Measurements from ENCODE around the gene CDKAL1. TPM values are rescaled to one million over a fixed set of nuclear protein-coding genes. Genes with fewer than 3 reads are reported as not detected.

The CDKAL1 gene
- total RNA-seq, 4 donors from 2014 or later: 15.2 to 17.9 (median 17.1) TPM

DNA sequence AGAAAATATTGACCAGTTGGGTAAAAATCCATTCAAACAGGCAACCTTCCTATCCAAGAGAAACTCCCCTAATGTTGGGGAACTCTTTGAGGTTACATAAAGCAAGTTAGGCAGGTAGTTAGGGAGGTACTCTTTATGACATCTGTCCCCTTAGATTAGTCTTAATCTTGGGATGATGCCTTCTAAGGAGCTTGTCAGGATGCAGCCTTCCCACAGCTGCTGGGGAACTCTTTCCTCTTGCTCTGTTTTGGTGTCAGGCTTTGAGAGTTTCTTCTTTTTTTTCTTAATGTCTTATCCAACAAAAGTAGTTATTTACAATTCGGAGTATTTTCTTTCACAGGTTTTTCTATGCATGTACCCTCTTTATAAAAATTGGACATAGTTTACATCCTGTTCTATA, 194.8 kb downstream of the CDKAL1 start:
- TF ChIP-seq, protein P1, sequence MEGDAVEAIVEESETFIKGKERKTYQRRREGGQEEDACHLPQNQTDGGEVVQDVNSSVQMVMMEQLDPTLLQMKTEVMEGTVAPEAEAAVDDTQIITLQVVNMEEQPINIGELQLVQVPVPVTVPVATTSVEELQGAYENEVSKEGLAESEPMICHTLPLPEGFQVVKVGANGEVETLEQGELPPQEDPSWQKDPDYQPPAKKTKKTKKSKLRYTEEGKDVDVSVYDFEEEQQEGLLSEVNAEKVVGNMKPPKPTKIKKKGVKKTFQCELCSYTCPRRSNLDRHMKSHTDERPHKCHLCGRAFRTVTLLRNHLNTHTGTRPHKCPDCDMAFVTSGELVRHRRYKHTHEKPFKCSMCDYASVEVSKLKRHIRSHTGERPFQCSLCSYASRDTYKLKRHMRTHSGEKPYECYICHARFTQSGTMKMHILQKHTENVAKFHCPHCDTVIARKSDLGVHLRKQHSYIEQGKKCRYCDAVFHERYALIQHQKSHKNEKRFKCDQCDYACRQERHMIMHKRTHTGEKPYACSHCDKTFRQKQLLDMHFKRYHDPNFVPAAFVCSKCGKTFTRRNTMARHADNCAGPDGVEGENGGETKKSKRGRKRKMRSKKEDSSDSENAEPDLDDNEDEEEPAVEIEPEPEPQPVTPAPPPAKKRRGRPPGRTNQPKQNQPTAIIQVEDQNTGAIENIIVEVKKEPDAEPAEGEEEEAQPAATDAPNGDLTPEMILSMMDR (IDR thresholded peaks at IDR 0.05; ENCODE audit: low read depth): no peak

DNA sequence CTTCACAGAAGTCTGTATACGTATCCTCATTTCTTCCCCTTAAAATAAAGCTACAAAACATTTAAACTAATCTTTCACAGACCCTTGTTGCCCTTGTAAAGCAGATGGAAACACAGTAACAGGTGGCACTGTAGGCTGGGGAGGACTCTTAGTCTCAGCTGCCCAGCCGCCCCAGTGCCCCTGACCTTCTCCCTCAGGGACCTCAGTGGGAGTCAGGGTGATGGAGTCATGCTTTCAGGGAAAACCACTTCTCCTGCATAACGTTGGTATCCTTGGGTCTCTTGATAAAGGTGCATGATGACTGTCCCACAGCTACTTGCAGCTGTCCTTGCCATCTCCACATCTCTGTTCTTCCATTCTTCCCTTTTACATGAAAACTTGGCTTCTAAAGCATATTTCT, 198.6 kb downstream of the CDKAL1 start:
- TF ChIP-seq, protein P1 (IDR thresholded peaks at IDR 0.05; ENCODE audit: low read depth): no peak

DNA sequence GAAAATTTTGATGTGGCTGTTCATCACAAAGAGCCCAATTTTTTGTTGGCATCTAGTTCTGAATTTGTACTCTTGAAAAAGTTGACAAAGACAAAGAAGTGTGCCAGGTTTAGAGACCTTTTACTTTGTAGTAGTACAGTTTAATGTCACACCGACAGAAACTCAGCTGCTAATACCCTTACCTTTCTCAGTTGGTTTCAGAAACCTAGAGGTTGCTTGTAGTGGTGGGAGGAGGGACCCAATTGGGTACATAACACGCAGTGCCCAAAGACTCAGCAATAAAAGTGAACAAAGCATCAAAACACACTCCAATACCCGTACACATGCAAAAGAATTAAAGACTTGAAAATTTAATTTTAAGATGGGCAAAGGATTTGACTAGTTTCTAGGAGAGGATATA, 203.7 kb downstream of the CDKAL1 start:
- TF ChIP-seq, protein P1 (IDR thresholded peaks at IDR 0.05; ENCODE audit: low read depth): no peak

DNA sequence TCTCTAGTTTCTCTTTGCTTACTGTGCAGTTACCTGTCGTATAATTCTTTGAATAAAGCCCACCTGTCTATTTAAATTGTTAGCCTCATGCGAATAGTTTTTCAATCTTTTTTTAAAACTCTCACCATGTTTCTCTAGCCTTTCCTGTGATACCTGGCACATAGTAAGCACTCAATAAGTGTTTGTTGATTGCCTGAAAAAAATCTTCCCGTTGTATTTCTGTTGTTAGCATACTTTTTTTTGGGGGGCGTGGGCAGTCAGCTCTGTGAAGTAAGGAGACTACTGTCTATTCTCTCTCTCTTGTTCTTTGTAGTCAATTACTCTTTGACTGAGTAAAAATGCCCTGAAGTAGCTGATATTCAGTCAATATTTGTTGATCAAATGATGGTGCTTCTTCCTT, 205.8 kb downstream of the CDKAL1 start:
- TF ChIP-seq, protein P1 (IDR thresholded peaks at IDR 0.05; ENCODE audit: low read depth): no peak

DNA sequence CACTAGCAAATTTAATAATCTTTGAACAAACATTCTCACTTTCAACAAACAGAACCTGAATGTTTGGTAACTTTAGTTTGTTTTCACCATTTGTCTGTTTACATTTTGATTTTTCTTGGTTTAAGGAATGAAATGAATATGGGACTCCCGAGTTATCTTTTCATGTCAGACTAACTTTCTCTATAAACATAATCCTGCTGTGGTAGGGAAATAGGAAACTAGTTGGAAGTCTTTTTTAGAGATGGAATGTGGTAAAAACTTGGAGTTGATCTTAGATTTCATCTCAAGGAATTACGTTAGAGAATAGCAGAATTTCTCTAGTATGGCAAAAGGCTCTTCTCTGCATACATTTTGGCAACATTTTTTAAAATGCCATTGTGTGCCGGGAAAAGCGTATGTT, 206.5 kb downstream of the CDKAL1 start:
- TF ChIP-seq, protein P1 (IDR thresholded peaks at IDR 0.05; ENCODE audit: low read depth): no peak

DNA sequence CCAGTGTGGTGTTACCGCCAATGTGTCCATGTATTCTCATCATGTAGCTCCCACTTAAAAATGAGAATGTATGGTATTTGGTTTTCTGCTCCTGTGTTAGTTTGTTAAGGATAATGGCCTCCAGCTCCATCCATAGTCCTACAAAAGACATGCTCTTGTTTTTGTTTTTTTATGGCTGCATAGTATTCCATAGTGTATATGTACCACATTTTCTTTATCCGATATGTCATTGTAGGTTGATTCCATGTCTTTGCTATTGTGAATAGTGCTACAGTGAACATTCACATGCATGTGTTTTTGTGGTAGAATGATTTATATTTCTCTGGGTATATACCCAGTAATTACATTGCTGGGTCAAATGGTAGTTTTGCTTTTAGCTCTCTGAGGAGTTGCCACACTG, 207.2 kb downstream of the CDKAL1 start:
- TF ChIP-seq, protein P1 (IDR thresholded peaks at IDR 0.05; ENCODE audit: low read depth): no peak

DNA sequence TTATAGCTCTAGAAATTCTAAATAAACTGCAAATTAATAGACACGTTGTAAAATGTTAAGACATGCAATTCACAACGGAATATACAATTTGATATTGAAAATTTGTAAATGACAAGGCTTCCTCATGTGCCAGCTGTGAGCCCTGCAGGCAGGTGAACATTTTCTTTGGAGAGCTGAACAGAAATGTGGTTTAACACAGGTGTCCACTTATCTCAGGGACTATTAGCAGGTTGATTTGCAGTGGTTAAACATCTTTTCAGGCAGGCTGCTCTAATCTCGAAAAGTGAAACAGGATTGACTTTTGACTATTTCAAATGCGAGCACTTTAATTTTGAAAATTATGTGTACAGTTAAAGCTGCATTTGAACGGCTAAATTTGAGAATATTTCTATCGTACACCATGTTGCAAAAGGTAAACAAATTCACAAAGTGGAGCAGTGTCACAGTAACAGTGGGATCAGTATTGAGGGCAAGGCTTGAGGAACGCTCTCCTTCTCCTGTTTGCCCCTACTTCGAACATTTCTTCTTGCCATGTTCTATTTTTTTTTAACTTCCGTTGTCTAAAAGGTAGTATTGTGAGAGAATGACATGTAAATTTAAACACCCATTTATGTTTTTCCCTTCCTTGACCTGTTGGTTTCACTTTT, 210.8 kb downstream of the CDKAL1 start:
- TF ChIP-seq, protein P1 (IDR thresholded peaks at IDR 0.05; ENCODE audit: low read depth): no peak
